Hepatocyte (in vitro differentiated cells): ENCODE data around the gene ZGRF1. TPM values are rescaled to one million over a fixed set of nuclear protein-coding genes. Genes with fewer than 3 reads are reported as not detected.

Experiments used
- DNase-seq: peaks from one replicate; pipeline ENCODE4 v3.0.0-alpha.2; 2016; ENCODE audit warnings: low spot score
- H2AFZ ChIP-seq: fragments of 200-600 bp; sonication (generic); 2 replicates; pipeline ENCODE4 v1.6.0; 2016; ENCODE audit warnings: antibody characterized with exemption, mild to moderate bottlenecking
- H3K27ac ChIP-seq: fragments of 200-600 bp; sonication (generic); 2 replicates; pipeline ENCODE4 v1.5.1; 2016; ENCODE audit warnings: mild to moderate bottlenecking
- H3K27me3 ChIP-seq: fragments of 200-600 bp; sonication (generic); 2 replicates; pipeline ENCODE4 v1.6.1; 2016
- H3K36me3 ChIP-seq: fragments of 200-600 bp; sonication (generic); replicated peaks from 2 replicates; pipeline ENCODE4 v1.5.1; 2016; ENCODE audit warnings: low read depth; ENCODE audit not compliant: insufficient read depth
- H3K4me1 ChIP-seq: fragments of 200-600 bp; sonication (generic); 2 replicates; pipeline ENCODE4 v1.5.1; 2016; ENCODE audit warnings: mild to moderate bottlenecking, moderate library complexity; ENCODE audit not compliant: insufficient read depth
- H3K4me2 ChIP-seq: fragments of 200-600 bp; sonication (generic); 2 replicates; pipeline ENCODE4 v1.6.0; 2016
- H3K4me3 ChIP-seq: fragments of 200-600 bp; sonication (generic); 2 replicates; pipeline ENCODE4 v1.5.1; 2016; ENCODE audit warnings: mild to moderate bottlenecking
- H3K79me2 ChIP-seq: fragments of 200-600 bp; sonication (generic); 2 replicates; pipeline ENCODE4 v1.6.0; 2017; ENCODE audit warnings: mild to moderate bottlenecking
- H3K9me2 ChIP-seq: fragments of 200-600 bp; sonication (generic); replicated peaks from 2 replicates; pipeline ENCODE4 v1.6.0; 2017; ENCODE audit warnings: mild to moderate bottlenecking; ENCODE audit not compliant: insufficient read depth
- H3K9me3 ChIP-seq: fragments of 200-600 bp; sonication (generic); 2 replicates; pipeline ENCODE4 v1.5.1; 2016; ENCODE audit warnings: low read depth, mild to moderate bottlenecking
- H4K20me1 ChIP-seq: fragments of 200-600 bp; sonication (generic); 2 replicates; pipeline ENCODE4 v1.6.0; 2016; ENCODE audit warnings: mild to moderate bottlenecking; ENCODE audit not compliant: insufficient read depth, poor library complexity, severe bottlenecking
- EZH2 ChIP-seq: fragments of 200-600 bp; sonication (generic); IDR thresholded peaks from 2 replicates; pipeline ENCODE4 v1.6.1; 2016; ENCODE audit warnings: antibody characterized with exemption, mild to moderate bottlenecking, borderline replicate concordance
- EZH2phosphoT487 ChIP-seq: fragments of 200-600 bp; sonication (generic); IDR thresholded peaks from one replicate; pipeline ENCODE4 v1.6.1; 2018; ENCODE audit warnings: antibody characterized with exemption, mild to moderate bottlenecking, low read depth, moderate library complexity; ENCODE audit not compliant: unreplicated experiment, severe bottlenecking
- WGBS: methylation state at CpG from one replicate; pipeline ENCODE4 v1.1.6; 2016; ENCODE audit warnings: low lambda C conversion rate; ENCODE audit errors: missing lambda C conversion rate; 5-methylcytosine and 5-hydroxymethylcytosine counted together
- polyA plus RNA-seq: library from polyadenylated mRNA; unstranded; fragments of >200 nt; fragmentation: Nextera tagmentation; extraction: Ambion mirVana; gene quantifications from 2 replicates; pipeline ENCODE4 v1.2.1, GENCODE V29; 2016
- total RNA-seq: library from RNA; depleted of rRNA; stranded (reverse); fragments of >200 nt; gene quantifications from 2 replicates; pipeline ENCODE4 v1.2.3, GENCODE V29; 2014
- TF ChIP-seq, protein P1 (sequence below): fragments of 200-600 bp; sonication (generic); IDR thresholded peaks from 2 replicates; pipeline ENCODE4 v1.5.1; 2016; ENCODE audit warnings: antibody characterized with exemption, mild to moderate bottlenecking; ENCODE audit not compliant: poor library complexity

ZGRF1 gene
- total and polyA plus RNA-seq, 2 experiments from 2014 or later, result 1.2 to 9.9 TPM

DNA sequence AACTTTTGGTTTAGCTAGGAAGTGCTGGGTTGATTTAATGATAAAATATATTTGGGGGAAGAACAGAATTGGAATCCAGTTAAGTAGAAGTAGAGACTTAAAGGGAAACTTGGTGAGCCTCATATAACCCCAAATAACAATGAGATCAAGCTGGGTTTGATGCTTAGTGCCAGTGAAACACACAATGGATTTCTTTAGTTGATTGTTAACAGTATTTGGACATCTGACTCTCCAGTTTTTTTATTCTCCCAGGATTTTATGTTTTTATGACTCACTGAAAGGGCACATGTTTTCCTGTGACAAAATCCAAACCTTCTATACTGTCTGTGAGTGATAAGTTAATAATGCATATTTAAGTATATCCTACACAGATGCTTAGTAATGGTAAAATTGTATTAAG lies 118.0 kb downstream of the ZGRF1 start:
- TF ChIP-seq EZH2 (no peak), EZH2phosphoT487 (no peak)
- TF ChIP-seq, protein P1, sequence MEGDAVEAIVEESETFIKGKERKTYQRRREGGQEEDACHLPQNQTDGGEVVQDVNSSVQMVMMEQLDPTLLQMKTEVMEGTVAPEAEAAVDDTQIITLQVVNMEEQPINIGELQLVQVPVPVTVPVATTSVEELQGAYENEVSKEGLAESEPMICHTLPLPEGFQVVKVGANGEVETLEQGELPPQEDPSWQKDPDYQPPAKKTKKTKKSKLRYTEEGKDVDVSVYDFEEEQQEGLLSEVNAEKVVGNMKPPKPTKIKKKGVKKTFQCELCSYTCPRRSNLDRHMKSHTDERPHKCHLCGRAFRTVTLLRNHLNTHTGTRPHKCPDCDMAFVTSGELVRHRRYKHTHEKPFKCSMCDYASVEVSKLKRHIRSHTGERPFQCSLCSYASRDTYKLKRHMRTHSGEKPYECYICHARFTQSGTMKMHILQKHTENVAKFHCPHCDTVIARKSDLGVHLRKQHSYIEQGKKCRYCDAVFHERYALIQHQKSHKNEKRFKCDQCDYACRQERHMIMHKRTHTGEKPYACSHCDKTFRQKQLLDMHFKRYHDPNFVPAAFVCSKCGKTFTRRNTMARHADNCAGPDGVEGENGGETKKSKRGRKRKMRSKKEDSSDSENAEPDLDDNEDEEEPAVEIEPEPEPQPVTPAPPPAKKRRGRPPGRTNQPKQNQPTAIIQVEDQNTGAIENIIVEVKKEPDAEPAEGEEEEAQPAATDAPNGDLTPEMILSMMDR, result no peak

DNA sequence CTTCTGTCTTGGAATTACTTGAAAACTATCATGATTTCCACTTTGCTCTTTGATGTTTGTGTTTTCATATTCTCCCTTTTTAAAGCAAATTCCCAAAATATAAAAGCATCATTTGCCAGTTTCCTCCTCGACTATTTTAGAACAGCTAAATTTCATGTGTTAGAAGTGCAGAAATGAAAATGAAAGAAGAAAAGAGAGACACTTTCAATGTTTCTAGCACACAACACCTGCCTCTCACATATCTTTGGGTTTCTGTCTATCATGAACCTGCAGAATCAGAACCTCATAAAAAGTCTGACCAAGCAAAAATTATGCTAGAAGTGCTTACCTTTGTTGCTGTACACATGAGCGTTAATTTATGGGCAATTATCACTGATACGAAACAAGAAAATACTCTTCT lies 118.8 kb downstream of the ZGRF1 start:
- Histone ChIP-seq H3K9me2 (no peaks in the 10 kb centered on the region), H3K4me1 (peaks cover 27% of the 10 kb centered on the region), H3K9me3 (no peaks in the 10 kb centered on the region), H3K79me2 (no peaks in the 10 kb centered on the region), H3K27ac (no peak overlapping the region), H3K4me2 (no peak overlapping the region), H3K36me3 (no peaks in the 10 kb centered on the region), H4K20me1 (no peaks in the 10 kb centered on the region), H2AFZ (no peak overlapping the region), H3K27me3 (peaks cover 98% of the 10 kb centered on the region), H3K4me3 (no peak overlapping the region)
- TF ChIP-seq, protein P1, result no peak
- peak; percentile 17 for TF ChIP-seq EZH2
- no peak for DNase-seq
- 64% methylated on average over 3 of the region's 3 CpGs for WGBS

More for the DNA sequence above, 118.0 kb downstream of the ZGRF1 start:
- H3K4me3 ChIP-seq, result no peak overlapping the region
- H3K27me3 ChIP-seq, result peaks cover 98% of the 10 kb centered on the region
- no peak overlapping the region for H2AFZ ChIP-seq
- no peaks in the 10 kb centered on the region for H3K9me2 ChIP-seq
- H3K9me3 ChIP-seq, result no peaks in the 10 kb centered on the region
- DNase-seq, result no peak
- no peaks in the 10 kb centered on the region for H3K79me2 ChIP-seq
- H3K4me2 ChIP-seq, result no peak overlapping the region
- peaks cover 34% of the 10 kb centered on the region for H3K4me1 ChIP-seq
- H4K20me1 ChIP-seq, result no peaks in the 10 kb centered on the region
- no peaks in the 10 kb centered on the region for H3K36me3 ChIP-seq
- no peak overlapping the region for H3K27ac ChIP-seq

DNA sequence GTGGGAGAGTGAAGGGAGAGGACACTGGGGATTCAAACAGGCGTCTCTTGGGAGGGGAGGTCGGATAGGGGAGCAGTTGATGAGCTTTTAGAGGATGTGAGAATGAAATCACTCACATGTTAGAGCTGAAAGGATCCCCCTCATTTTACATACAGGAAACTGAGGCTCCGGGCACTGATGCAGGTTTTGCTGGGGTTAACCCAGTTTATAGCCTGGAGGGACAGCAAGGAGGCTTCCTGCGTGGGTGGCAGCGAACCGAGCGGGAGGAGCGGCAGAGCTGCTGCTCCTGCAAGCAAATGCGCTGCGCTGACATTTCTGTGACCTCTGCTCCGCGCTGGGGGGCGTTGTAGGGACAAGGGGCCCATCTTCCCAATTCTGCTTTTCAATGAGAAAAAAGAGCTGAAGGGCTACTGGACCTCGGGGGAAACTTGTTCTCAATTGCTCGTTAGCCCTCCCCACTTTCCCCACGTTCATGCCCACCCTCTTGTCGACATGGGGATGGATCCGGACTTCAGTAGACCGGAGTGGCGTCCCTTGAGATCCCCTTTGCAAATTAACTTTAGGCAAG lies 119.6 kb downstream of the ZGRF1 start:
- Histone ChIP-seq H3K79me2 (no peaks in the 10 kb centered on the region), H3K27ac (no peak overlapping the region), H3K9me3 (no peaks in the 10 kb centered on the region), H3K4me1 (peaks cover 25% of the 10 kb centered on the region), H3K4me3 (no peak overlapping the region), H3K36me3 (no peaks in the 10 kb centered on the region), H3K4me2 (peak overlapping the region; percentile 99), H2AFZ (no peak overlapping the region), H3K27me3 (peaks cover 98% of the 10 kb centered on the region), H3K9me2 (no peaks in the 10 kb centered on the region), H4K20me1 (no peaks in the 10 kb centered on the region)
- no peak for DNase-seq
- TF ChIP-seq EZH2, result peak; percentile 93
- TF ChIP-seq, protein P1, result no peak
- WGBS, result under 1% methylated on average over 20 of the region's 20 CpGs
